K562 (cell line): Measurements from ENCODE around the gene NEU1. TPM values are rescaled to one million over a fixed set of nuclear protein-coding genes. Genes with fewer than 3 reads are reported as not detected.

Source experiments
- CEBPB ChIP-seq: fragments of 450-650 bp; IDR thresholded peaks from 2 replicates; pipeline ENCODE4 v1.6.1; 2016; ENCODE audit warnings: missing genetic modification characterization, missing compliant biosample characterization
- E4F1 ChIP-seq: fragments of 250-450 bp; sonication (Bioruptor Pico); IDR thresholded peaks from 2 replicates; pipeline ENCODE4 v1.5.0; 2021; ENCODE audit warnings: mild to moderate bottlenecking, borderline replicate concordance
- ELF2 ChIP-seq: fragments of 250-450 bp; sonication (Bioruptor Pico); IDR thresholded peaks from 2 replicates; pipeline ENCODE4 v1.5.0; 2021; ENCODE audit warnings: mild to moderate bottlenecking
- ERF ChIP-seq: fragments of 450-650 bp; formaldehyde crosslinking; IDR thresholded peaks from 2 replicates; pipeline ENCODE4 v1.4.0; 2020; ENCODE audit warnings: mild to moderate bottlenecking, mixed read lengths
- FOXJ2 ChIP-seq: fragments of 200-800 bp; sonication (Bioruptor generic); IDR thresholded peaks from 2 replicates; pipeline ENCODE4 v1.6.1; 2016; ENCODE audit warnings: missing genetic modification characterization, missing compliant biosample characterization
- HCFC1 ChIP-seq: IDR thresholded peaks from 2 replicates; pipeline ENCODE4 v1.6.1; 2012; ENCODE audit warnings: low read depth, low read length, improper control_type of control experiment
- ILK ChIP-seq: fragments of 450-650 bp; IDR thresholded peaks from 2 replicates; pipeline ENCODE4 v1.6.1; 2016; ENCODE audit warnings: missing genetic modification characterization, low read depth, mild to moderate bottlenecking, missing compliant biosample characterization, moderate library complexity, borderline replicate concordance
- IRF1 ChIP-seq: sonication (generic); formaldehyde crosslinking; IDR thresholded peaks from 2 replicates; pipeline ENCODE4 v1.8.0; 2022; ENCODE audit warnings: missing genetic modification reagents, mild to moderate bottlenecking, borderline replicate concordance
- NR2C1 ChIP-seq, 2 experiments: fragments of 450-650 bp; IDR thresholded peaks; 2 replicates each; pipeline ENCODE4 v1.6.1; 2017; ENCODE audit warnings: mild to moderate bottlenecking in 2 of 2, antibody characterized with exemption in 1 of 2, inconsistent platforms in 1 of 2, missing compliant biosample characterization in 1 of 2, missing genetic modification characterization in 1 of 2
- PRPF4 ChIP-seq: fragments of 200-400 bp; formaldehyde crosslinking; IDR thresholded peaks from one replicate; pipeline ENCODE4 v1.6.1; 2017; ENCODE audit warnings: low read length, low read depth, mild to moderate bottlenecking; ENCODE audit not compliant: insufficient read depth, poor library complexity, severe bottlenecking
- PTRF ChIP-seq: fragments of 450-650 bp; IDR thresholded peaks from 2 replicates; pipeline ENCODE4 v1.6.1; 2016; ENCODE audit warnings: mild to moderate bottlenecking, missing genetic modification characterization, missing compliant biosample characterization
- PTTG1 ChIP-seq: fragments of 450-650 bp; IDR thresholded peaks from 2 replicates; pipeline ENCODE4 v1.6.1; 2016; ENCODE audit warnings: low read depth, mild to moderate bottlenecking, missing genetic modification characterization, missing compliant biosample characterization
- RCOR1 ChIP-seq, 2 experiments: IDR thresholded peaks; 2 replicates each; pipeline ENCODE4 v1.6.1; 2012; ENCODE audit warnings: low read depth in 2 of 2, low read length in 2 of 2, borderline replicate concordance in 1 of 2, improper control_type of control experiment in 1 of 2
- ZNF232 ChIP-seq: sonication (generic); formaldehyde crosslinking; IDR thresholded peaks from 2 replicates; pipeline ENCODE4 v1.8.0; 2022; ENCODE audit warnings: mild to moderate bottlenecking, missing genetic modification reagents
- ZNF263 ChIP-seq: sonication (generic); formaldehyde crosslinking; IDR thresholded peaks from 2 replicates; pipeline ENCODE4 v1.8.0; 2022; ENCODE audit warnings: mild to moderate bottlenecking, missing genetic modification reagents, borderline replicate concordance
- ZNF584 ChIP-seq: fragments of 200-800 bp; sonication (Bioruptor generic); IDR thresholded peaks from 2 replicates; pipeline ENCODE4 v1.6.1; 2016; ENCODE audit warnings: low read depth, mild to moderate bottlenecking, missing genetic modification characterization, missing compliant biosample characterization
- ZNF740 ChIP-seq, 3 experiments: fragments of 200-800 bp in 1 of 3; sonication (Bioruptor generic) in 1 of 3; sonication (generic) in 1 of 3; formaldehyde crosslinking in 1 of 3; IDR thresholded peaks; 2 replicates each; pipeline versions ENCODE4 v1.6.1 to v1.8.0; 2016 to 2022; ENCODE audit warnings: mild to moderate bottlenecking in 2 of 3, missing compliant biosample characterization in 2 of 3, missing genetic modification characterization in 2 of 3, missing genetic modification reagents in 1 of 3
- ZSCAN29 ChIP-seq: fragments of 450-650 bp; IDR thresholded peaks from 2 replicates; pipeline ENCODE4 v1.6.1; 2017
- polyA plus RNA-seq, 8 experiments: library from polyadenylated mRNA; depleted of rRNA in 4 of 8; stranded (reverse) in 5 of 8; unstranded in 3 of 8; fragments of >200 nt; fragmentation: Nextera tagmentation in 2 of 8; fragmentation: Illumina TruSeq in 1 of 8; extraction: Ambion mirVana in 2 of 8; extraction: Trizol in 1 of 8; gene quantifications; 2 replicates each; pipeline versions ENCODE4 v1.2.1 to v1.2.3, GENCODE V29; 2011 to 2014; ENCODE audit warnings: inconsistent platforms in 1 of 8, missing spikeins in 1 of 8
- total RNA-seq, 7 experiments: library from RNA; depleted of rRNA in 6 of 7; stranded (reverse); fragments of >200 nt in 6 of 7; fragmentation: Illumina TruSeq in 2 of 7; extraction: Trizol in 2 of 7; gene quantifications; 2 replicates each; pipeline versions ENCODE4 v1.2.1 to v1.2.3, GENCODE V29; 2011 to 2021; ENCODE audit warnings: low replicate concordance in 1 of 7
- TF ChIP-seq, protein P1 (sequence below), 2 experiments: fragments of 450-650 bp; conservative IDR thresholded peaks; 2 replicates each; pipeline ENCODE4 v1.6.1; 2017; ENCODE audit warnings: mild to moderate bottlenecking in 2 of 2, moderate library complexity in 2 of 2

NEU1 gene
- total and polyA plus RNA-seq, 9 of the 15 experiments (the other 6 are each of a cell fraction or from before 2014, with no cell fraction given) = 14.8 to 67.8 (median 51.0) TPM

DNA sequence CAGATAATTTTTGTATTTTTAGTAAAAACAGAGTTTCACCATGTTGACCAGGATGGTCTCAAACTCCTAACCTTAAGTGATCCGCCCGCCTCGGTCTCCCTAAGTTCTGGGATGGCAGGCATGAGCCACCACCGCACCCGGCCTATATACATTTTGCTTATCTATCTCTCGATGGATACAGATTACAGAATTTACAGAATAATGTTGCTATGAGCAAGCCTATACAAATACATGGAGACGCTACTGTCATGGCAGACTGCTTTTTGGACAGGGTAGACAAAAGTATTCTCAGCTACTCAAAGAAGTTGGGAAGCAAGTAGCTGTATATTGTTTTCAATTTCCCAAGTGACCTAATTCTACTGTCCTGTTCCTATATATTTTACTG lies 49.2 kb downstream of the NEU1 start (continued):
- TF ChIP-seq RCOR1 (IDR thresholded peaks at IDR 0.05; ENCODE audit: borderline replicate concordance in 1 of 2, low read depth in 2 of 2, low read length in 2 of 2) (0 out of 4 replicates have a peak, but pooled peaks of 1 of the 2 experiments have one; percentile 1), ZNF263 (0 out of 2 replicates have a peak, but pooled peaks have one; percentile 13), ZNF740 (CRISPR knock-in tag; IDR thresholded peaks at IDR 0.05) (peak; percentile 47; the same call in 1 of the 2 replicates), ZNF740 (tag; IDR thresholded peaks at IDR 0.05) (peak; percentile 17 to 19; a peak in 1 of 4 replicates), ILK (peak; percentile 67), PTTG1 (0 out of 2 replicates have a peak, but pooled peaks have one; percentile 13), HCFC1 (no peak), FOXJ2 (tag) (0 out of 2 replicates have a peak, but pooled peaks have one; percentile 45), PTRF (tag) (peak; percentile 45; the same call in 1 of the 2 replicates), ZSCAN29 (no peak), NR2C1 (IDR thresholded peaks at IDR 0.05) (no peak), NR2C1 (tag; IDR thresholded peaks at IDR 0.05) (peak; percentile 49), E4F1 (CRISPR knock-in tag) (peak; percentile 15; the same call in 1 of the 2 replicates), CEBPB (tag) (no peak; the same call in 1 of the 2 replicates), IRF1 (CRISPR knock-in tag) (peak; percentile 54; the same call in 1 of the 2 replicates), ELF2 (CRISPR knock-in tag) (peak; percentile 50; the same call in 1 of the 2 replicates), ZNF232 (CRISPR knock-in tag) (0 out of 2 replicates have a peak, but pooled peaks have one; percentile 32), PRPF4 (no peak), ZNF584 (CRISPR knock-in tag) (peak; percentile 55; the same call in 1 of the 2 replicates), ERF (CRISPR knock-in tag) (no peak)
- TF ChIP-seq, protein P1, sequence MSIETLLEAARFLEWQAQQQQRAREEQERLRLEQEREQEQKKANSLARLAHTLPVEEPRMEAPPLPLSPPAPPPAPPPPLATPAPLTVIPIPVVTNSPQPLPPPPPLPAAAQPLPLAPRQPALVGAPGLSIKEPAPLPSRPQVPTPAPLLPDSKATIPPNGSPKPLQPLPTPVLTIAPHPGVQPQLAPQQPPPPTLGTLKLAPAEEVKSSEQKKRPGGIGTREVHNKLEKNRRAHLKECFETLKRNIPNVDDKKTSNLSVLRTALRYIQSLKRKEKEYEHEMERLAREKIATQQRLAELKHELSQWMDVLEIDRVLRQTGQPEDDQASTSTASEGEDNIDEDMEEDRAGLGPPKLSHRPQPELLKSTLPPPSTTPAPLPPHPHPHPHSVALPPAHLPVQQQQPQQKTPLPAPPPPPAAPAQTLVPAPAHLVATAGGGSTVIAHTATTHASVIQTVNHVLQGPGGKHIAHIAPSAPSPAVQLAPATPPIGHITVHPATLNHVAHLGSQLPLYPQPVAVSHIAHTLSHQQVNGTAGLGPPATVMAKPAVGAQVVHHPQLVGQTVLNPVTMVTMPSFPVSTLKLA (conservative IDR thresholded peaks at IDR 0.05) = no peak
